ENCODE measurements around the gene TRPV3.

GRCh38 chr17:3553419-3554401 is 3.9 kb downstream of the TRPV3 start:
- TF ChIP-seq MAX (IDR thresholded peaks at IDR 0.05) (no peak), CTCF (IDR thresholded peaks at IDR 0.05; ENCODE audit: low read depth, low read length, missing input control) (no peak), YY1 (IDR thresholded peaks at IDR 0.05) (no peak), GABPA (IDR thresholded peaks at IDR 0.05 in 1 of 2, conservative IDR thresholded peaks at IDR 0.05 in 1 of 2) (no peak), RXRA (IDR thresholded peaks at IDR 0.05) (no peak), REST (IDR thresholded peaks at IDR 0.05) (no peak), ATF3 (IDR thresholded peaks at IDR 0.05) (no peak), ZBTB33 (IDR thresholded peaks at IDR 0.05) (no peak), TAF1 (conservative IDR thresholded peaks at IDR 0.05) (no peak), HNF4A (conservative IDR thresholded peaks at IDR 0.05) (no peak), SP1 (IDR thresholded peaks at IDR 0.05) (no peak)
